Right cardiac atrium (tissue), 5 donors: ENCODE data around the gene ALDH1L2. TPM values are rescaled to one million over a fixed set of nuclear protein-coding genes. Genes with fewer than 3 reads are reported as not detected.
"Not testable (repeated sequence)": the region's sequence is repeated elsewhere in the genome, so short reads cannot be mapped to it uniquely, and the experiment has no call there.

Experiments
- ATAC-seq, 2 donors: fragments of 200-7000 bp; cut with Tn5 transposase; one replicate each; pipeline versions ENCODE4 v1.8.0 to v1.9.1; 2020; ENCODE audit warnings: moderate library complexity in 2 of 2, mild to moderate bottlenecking in 1 of 2
- DNase-seq, 3 donors: peaks; one replicate each; pipeline ENCODE4 v3.0.0-alpha.2; 2020
- H3K27ac ChIP-seq: one replicate; pipeline ENCODE4 v1.5.1; 2013; ENCODE audit warnings: mild to moderate bottlenecking, low read length, control low read depth, moderate library complexity
- H3K27me3 ChIP-seq: one replicate; pipeline ENCODE4 v1.6.1; 2013; ENCODE audit not compliant: control insufficient read depth, insufficient read depth
- H3K4me1 ChIP-seq: one replicate; pipeline ENCODE4 v1.6.1; 2013; ENCODE audit warnings: low read length; ENCODE audit not compliant: control insufficient read depth, insufficient read depth
- H3K4me3 ChIP-seq: one replicate; pipeline ENCODE4 v1.5.1; 2013; ENCODE audit warnings: low read length, control low read depth
- H3K9me3 ChIP-seq: one replicate; pipeline ENCODE4 v1.6.1; 2013; ENCODE audit warnings: low read length; ENCODE audit not compliant: control insufficient read depth
- WGBS: extraction: QIAGEN DNeasy Blood & Tissue Kit; methylation state at CpG from one replicate; pipeline ENCODE4 v1.1.7; 2013; 5-methylcytosine and 5-hydroxymethylcytosine counted together
- intact Hi-C, 4 donors: fragments of 100-400 bp; cut with DNase I; formaldehyde crosslinking; loops; one replicate each; pipeline versions ENCODE4 v1.11.0 to v1.14.0; 2022 to 2023
- polyA plus RNA-seq: library from polyadenylated mRNA; stranded (reverse); fragments of 200-250 nt; gene quantifications from one replicate; pipeline ENCODE4 v1.2.3, GENCODE V29; 2013
- total RNA-seq, 4 donors: library from RNA; stranded (reverse); fragmentation: NEBNext Ultra II Directional; extraction: Animal tissue kit (Norgen Biotek cat#: 25700); gene quantifications; one replicate each; pipeline ENCODE4 v1.2.1, GENCODE V29; 2021
- donor health status: healthy with polysubstance abuse.
- donor health status: DM: no; HTN: yes; CAD: no.
- donor health status: DM: no; HTN: no; CAD: no.
- donor health status: DM: no; HTN: yes; CAD: no; lungs with severe emphysema.
- donor health status: DM: yes; HTN: yes; CAD: no.

ALDH1L2 gene
- total and polyA plus RNA-seq, 5 donors: 1.2 to 5.8 (median 4.9) TPM

GRCh38 chr12:105102673-105103072 is 18.4 kb upstream of the ALDH1L2 start:
- intact Hi-C loops: no loop called here
- no peaks in the 10 kb centered on the region for H3K9me3 ChIP-seq
- H3K27ac ChIP-seq: no peak overlapping the region
- H3K4me1 ChIP-seq: no peaks in the 10 kb centered on the region
- no peak for DNase-seq
- H3K27me3 ChIP-seq: no peaks in the 10 kb centered on the region
- no peak overlapping the region for H3K4me3 ChIP-seq
- ATAC-seq: no peak

DNA sequence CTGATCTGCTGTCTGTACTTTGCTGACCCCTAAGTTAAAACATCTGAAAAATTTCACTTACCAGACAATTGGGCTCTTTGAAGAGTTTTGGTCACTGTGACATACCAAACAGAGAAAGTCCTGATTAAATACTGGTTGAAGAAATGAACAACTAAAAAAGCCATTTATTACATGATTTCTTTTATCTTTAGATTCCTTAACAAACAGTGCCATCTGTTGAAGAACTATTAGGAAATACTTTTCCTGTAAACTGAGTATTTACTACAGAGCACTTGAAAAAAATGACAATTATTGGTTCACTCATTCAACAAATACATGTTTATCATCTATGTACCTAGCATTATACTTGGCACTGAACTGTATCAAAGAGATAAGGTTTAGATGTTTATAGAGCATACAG is 16.7 kb upstream of the ALDH1L2 start:
- Histone ChIP-seq H3K27ac (no peak overlapping the region), H3K9me3 (no peaks in the 10 kb centered on the region), H3K4me3 (no peak overlapping the region), H3K27me3 (no peaks in the 10 kb centered on the region), H3K4me1 (no peaks in the 10 kb centered on the region)
- ATAC-seq: no peak
- no peak for DNase-seq
- intact Hi-C loops: no loop called here

DNA sequence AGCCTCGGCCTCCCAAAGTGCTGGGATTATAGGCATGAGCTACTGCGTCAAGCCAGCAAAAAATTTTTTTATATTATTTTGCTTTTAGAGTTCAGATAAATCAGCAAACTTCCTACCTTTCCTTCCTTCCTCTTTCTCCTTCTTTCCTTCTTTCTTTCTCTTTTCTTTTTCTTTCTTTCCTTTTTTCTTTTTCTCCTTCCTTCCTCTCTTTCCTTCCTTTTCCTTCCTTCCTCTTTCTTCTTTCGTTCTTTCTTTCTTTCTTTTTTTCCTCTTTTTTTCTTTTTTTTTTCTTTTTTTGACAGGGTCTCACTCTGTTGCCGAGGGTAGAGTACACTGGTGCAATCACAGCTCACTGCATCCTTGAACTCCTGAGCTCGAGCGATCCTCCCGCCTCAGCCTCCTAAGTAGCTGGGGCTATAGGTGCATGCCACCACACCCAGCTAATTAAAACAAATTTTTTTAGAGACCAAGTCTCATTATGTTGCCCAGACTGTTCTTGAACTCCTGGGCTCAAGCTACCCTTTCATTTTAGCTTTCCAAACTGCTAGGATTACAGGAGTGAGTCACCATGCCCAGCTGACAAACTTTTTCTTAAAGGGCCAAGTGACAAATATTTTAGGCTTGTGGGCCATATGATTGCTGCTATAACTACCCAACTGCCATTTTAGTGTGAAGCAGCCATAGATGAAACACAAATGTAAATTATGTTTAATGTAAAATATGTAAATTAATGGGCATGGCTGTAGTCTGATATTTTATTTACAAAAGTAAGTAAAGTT is 16.1 kb upstream of the ALDH1L2 start:
- DNase-seq (no peak), ATAC-seq (peak; percentile 51 to 57)
- 83% methylated on average over 7 of the region's 7 CpGs for WGBS
- no peaks in the 10 kb centered on the region for H3K9me3 ChIP-seq
- no peak overlapping the region for H3K4me3 ChIP-seq
- intact Hi-C loops: no loop called here
- H3K4me1 ChIP-seq: no peaks in the 10 kb centered on the region
- H3K27me3 ChIP-seq: no peaks in the 10 kb centered on the region
- H3K27ac ChIP-seq: no peak overlapping the region

GRCh38 chr12:105099356-105099755 is 15.1 kb upstream of the ALDH1L2 start:
- Histone ChIP-seq H3K9me3 (no peaks in the 10 kb centered on the region), H3K27me3 (no peaks in the 10 kb centered on the region), H3K27ac (no peak overlapping the region), H3K4me1 (no peaks in the 10 kb centered on the region), H3K4me3 (no peak overlapping the region)
- no peak for DNase-seq
- intact Hi-C loops: no loop called here
- no peak for ATAC-seq
- WGBS: 88% methylated on average over 1 of the region's 1 CpG

DNA sequence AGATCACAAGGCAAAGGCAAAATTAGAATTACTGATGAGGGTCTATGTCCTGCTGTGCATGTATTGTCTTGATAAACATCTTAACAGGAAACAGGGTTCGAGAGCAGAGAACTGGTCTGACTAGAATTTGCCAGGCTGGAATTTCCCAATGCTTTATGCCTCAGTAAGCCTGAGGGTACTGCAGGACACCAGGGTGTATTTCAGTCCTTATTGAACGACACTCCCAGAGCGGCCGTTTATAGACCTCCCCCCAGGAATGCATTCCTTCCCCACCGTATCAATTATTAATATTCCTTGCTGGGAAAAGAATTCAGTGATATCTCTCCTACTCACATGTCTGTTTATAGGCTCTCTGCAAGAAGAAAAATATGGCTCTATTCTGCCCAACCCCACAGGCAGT is 11.1 kb upstream of the ALDH1L2 start:
- ATAC-seq, H3K9me3 ChIP-seq, H3K4me3 ChIP-seq, H3K4me1 ChIP-seq, DNase-seq, H3K27ac ChIP-seq, H3K27me3 ChIP-seq, intact Hi-C loops: not testable (repeated sequence)
- 89% methylated on average over 5 of the region's 5 CpGs for WGBS

DNA sequence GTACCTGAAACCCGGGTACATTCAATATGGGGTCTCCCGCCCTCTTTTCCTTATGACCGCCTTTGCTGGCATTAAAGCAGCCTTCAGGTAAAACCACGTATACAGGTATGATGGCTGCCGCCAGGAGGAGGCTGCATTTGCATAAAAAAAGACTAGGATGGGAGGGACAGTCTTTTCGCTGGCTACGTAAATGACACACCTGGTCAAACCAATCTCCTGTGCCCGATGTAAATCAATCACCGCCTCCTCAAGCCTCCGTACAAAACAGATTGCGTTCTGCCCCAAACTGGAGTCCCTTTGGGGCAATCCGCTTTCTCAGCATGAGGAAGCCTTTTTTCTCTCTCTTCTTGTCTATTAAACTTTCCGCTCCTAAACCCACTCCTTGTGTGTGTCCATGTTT is 8.1 kb upstream of the ALDH1L2 start:
- intact Hi-C loops: no loop called here
- WGBS: 49% methylated on average over 13 of the region's 13 CpGs
- no peak overlapping the region for H3K27ac ChIP-seq
- no peaks in the 10 kb centered on the region for H3K9me3 ChIP-seq
- H3K4me3 ChIP-seq: no peak overlapping the region
- no peak for ATAC-seq
- DNase-seq: no peak
- no peaks in the 10 kb centered on the region for H3K4me1 ChIP-seq
- no peaks in the 10 kb centered on the region for H3K27me3 ChIP-seq

- no peaks in the 10 kb centered on the region for H3K4me1 ChIP-seq
- DNase-seq (no peak), ATAC-seq (no peak)
- 43% methylated on average over 4 of the region's 4 CpGs for WGBS
- intact Hi-C loops: no loop called here
- H3K27me3 ChIP-seq: no peaks in the 10 kb centered on the region
- no peak overlapping the region for H3K27ac ChIP-seq
- H3K9me3 ChIP-seq: no peaks in the 10 kb centered on the region
- H3K4me3 ChIP-seq: no peak overlapping the region
Measured at GRCh38 chr12:105091476-105092206, 7.4 kb upstream of the ALDH1L2 start.

DNA sequence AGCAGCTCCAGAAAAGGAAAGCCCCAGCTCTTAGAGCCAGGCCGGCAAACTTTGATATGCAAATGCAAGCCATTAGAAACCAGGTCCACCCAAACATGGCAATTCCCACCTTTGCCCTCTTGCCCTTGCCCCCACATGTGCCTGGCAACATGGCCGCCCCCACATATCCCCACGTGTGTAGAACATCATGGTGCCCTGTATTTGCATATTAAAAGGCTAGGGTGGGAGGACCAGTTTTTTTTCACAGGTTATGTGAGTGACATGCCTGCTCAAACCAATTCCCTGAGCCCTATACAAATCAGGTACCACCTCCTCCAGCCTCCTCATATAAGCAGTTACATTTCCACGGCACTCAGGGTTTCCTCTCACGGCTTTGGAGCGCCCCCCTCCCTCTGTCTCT is 6.1 kb upstream of the ALDH1L2 start:
- Histone ChIP-seq H3K4me3 (no peak overlapping the region), H3K27me3 (no peaks in the 10 kb centered on the region), H3K4me1 (no peaks in the 10 kb centered on the region), H3K27ac (no peak overlapping the region), H3K9me3 (no peaks in the 10 kb centered on the region)
- DNase-seq (no peak), ATAC-seq (no peak)
- intact Hi-C loops: no loop called here
- 64% methylated on average over 6 of the region's 6 CpGs for WGBS

- intact Hi-C loops: no loop called here
- Histone ChIP-seq H3K27me3 (no peaks in the 10 kb centered on the region), H3K27ac (no peak overlapping the region), H3K9me3 (no peaks in the 10 kb centered on the region), H3K4me1 (no peaks in the 10 kb centered on the region), H3K4me3 (no peak overlapping the region)
- 79% methylated on average over 3 of the region's 3 CpGs for WGBS
- DNase-seq (no peak), ATAC-seq (no peak)
Measured at GRCh38 chr12:105089817-105090216, 5.6 kb upstream of the ALDH1L2 start.

GRCh38 chr12:105085501-105085900 is 1.2 kb upstream of the ALDH1L2 start:
- intact Hi-C loops: no loop called here
- Histone ChIP-seq H3K27ac (no peak overlapping the region), H3K4me1 (peaks cover 4% of the 10 kb centered on the region), H3K4me3 (no peak overlapping the region), H3K9me3 (no peaks in the 10 kb centered on the region), H3K27me3 (no peaks in the 10 kb centered on the region)
- WGBS: 79% methylated on average over 6 of the region's 6 CpGs
- DNase-seq (no peak), ATAC-seq (no peak)

DNA sequence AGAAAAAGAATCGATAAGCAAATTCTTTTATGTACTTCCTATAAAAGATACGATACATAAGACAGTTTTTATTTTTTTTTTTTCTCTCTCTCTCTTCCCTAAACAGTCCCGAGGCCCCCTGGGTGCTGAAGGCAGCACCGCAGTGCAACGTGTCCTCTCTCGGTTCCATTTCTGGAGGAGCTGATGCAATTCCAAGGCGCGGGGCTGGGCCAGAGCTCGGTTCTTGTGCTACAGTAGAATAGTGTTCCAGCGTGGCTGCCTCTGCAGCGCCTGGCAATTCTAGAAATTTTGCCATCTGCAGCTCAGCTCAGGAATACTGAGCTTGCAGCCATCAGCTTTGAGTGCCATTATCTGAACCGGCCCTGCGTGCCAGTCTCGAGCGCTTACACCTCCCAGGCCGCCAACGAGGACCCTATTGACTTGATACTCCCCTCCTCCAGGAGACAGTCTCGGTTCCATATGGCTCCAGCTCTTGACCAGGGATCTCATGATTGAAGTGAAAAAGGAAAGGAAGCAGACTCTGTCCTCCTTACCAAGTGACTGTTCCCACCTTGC is 630 bp downstream of the ALDH1L2 start:
- Histone ChIP-seq H3K9me3 (no peaks in the 10 kb centered on the region), H3K4me3 (peak overlapping the region; percentile 70), H3K27me3 (no peaks in the 10 kb centered on the region), H3K27ac (peak overlapping the region; percentile 64), H3K4me1 (peaks cover 4% of the 10 kb centered on the region)
- DNase-seq (peak; percentile 75 to 89 (median 86)), ATAC-seq (peak; percentile 80)
- intact Hi-C loops: no loop called here
- WGBS: 7% methylated on average over 18 of the region's 18 CpGs
